GM13977 (cell line): ENCODE results near the gene CAMTA1.

Source experiments
- DNase-seq: peaks from one replicate; pipeline ENCODE4 v3.0.0; 2012; ENCODE audit warnings: low spot score
- in situ Hi-C: fragments of 300-500 bp; cut with MboI; formaldehyde crosslinking; loops from one replicate; pipeline ENCODE4 v1.12.0; 2022; ENCODE audit warnings: low sequenced_read_pairs, low pct_unique_long_range_greater_than_20kb, mixed read lengths, inconsistent platforms; ENCODE audit not compliant: unreplicated experiment
- TF ChIP-seq, protein P1 (sequence below): IDR thresholded peaks from 2 replicates; pipeline ENCODE4 v1.5.1; 2012; ENCODE audit warnings: mild to moderate bottlenecking, control low read depth; ENCODE audit not compliant: insufficient read depth; ENCODE audit errors: extremely low read depth, missing control alignments

Gene CAMTA1

DNA sequence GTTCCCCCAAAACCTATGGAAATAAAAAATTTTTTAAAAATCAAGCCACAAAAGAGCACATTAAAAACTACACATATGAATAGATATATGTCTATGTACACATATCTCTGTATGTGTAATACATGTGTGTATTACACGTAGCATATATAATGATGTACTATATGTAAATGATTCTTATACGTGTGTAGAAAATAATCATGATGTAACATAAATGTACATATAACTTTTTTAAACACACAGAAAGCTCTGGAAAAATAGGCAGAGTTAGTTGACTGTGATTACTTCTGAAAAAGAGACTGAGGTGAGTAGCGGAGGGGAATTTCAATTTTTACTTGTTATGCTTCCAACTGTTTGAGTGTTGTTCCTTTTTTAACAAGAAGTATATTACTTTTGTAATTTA lies 405.0 kb downstream of the CAMTA1 start:
- in situ Hi-C loops: no loop called here
- TF ChIP-seq, protein P1, sequence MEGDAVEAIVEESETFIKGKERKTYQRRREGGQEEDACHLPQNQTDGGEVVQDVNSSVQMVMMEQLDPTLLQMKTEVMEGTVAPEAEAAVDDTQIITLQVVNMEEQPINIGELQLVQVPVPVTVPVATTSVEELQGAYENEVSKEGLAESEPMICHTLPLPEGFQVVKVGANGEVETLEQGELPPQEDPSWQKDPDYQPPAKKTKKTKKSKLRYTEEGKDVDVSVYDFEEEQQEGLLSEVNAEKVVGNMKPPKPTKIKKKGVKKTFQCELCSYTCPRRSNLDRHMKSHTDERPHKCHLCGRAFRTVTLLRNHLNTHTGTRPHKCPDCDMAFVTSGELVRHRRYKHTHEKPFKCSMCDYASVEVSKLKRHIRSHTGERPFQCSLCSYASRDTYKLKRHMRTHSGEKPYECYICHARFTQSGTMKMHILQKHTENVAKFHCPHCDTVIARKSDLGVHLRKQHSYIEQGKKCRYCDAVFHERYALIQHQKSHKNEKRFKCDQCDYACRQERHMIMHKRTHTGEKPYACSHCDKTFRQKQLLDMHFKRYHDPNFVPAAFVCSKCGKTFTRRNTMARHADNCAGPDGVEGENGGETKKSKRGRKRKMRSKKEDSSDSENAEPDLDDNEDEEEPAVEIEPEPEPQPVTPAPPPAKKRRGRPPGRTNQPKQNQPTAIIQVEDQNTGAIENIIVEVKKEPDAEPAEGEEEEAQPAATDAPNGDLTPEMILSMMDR: no peak
- DNase-seq: no peak

DNA sequence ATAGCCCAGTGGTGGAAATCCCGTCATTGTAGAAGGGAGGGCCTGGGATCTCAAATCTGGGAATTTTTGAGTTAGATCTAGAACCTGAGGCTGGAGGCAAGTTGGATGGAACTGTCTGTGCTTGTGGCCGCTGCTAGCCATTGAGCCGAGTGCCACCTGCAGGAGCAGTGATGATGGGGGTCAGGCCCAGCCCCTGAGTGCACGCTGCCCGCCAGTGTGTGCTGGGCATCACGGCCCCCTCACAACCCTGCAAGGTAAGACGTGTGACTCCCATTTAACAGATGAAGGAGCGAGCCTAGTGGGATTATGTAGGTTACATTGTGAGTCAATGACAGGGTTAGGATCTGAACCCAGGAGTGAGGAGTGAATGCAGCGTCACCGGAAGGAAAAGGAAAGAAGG lies 407.2 kb downstream of the CAMTA1 start:
- in situ Hi-C loops: no loop called here
- TF ChIP-seq, protein P1: no peak
- no peak for DNase-seq

DNA sequence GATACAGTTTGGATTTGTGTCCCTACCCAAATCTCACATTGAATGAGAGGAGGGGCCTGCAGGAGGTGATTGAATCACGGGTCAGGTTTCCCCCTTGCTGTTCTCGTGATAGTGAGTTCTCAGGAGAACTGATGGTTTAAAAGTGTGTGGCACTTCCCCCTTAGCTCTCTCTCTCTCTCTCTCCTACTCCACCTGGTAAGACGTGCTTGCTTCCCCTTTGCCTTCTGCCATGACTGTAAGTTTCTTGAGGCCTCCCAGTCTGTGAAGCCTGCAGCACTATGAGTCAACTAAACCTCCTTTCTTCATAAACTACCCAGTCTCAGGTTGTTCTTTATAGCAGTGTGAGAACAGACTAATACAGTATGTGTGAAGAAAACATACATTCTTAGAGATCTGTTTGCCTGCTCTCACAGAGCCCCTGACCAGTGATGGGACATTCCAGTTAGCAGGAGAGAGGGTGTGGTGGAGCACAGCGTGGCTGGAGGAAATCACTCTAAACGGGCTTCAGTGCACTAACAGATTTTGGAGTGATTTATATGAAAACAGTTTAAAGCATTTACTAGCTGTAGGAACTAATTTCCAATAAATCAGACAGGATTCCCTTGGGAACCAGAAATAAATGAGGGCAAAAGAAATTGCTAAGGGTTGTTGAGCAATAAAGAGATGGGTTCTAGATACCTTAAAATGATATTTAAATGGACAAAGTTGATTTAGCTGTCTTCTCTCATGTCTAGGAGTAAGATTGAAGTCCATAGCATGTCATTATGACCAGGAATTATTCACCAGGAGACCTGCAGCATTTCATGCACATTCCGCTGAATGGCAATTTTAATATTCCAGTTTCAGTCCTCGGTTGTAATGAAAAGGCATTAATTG lies 411.0 kb downstream of the CAMTA1 start:
- TF ChIP-seq, protein P1: no peak
- DNase-seq: no peak
- in situ Hi-C loops: no loop called here

DNA sequence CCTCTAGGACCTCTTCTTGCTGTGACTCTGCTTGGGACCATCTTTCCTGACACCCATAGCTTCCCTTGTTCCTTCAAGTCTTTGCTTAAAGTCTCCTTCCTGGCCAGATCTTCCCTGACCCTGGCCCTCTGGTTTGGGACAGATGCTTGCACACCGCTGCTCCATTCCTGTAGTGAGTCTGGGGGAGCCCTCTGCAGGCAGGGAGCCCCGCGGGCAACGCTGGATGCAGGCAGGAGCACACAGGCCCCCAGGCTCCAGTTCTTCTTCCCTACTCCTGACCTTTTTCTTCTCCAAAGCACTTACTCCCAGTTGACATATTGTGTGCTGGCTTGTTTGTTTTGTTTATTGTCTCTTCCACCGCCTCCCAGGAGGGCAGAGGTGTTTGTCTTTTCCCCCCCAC lies 413.4 kb downstream of the CAMTA1 start:
- in situ Hi-C loops: no loop called here
- no peak for DNase-seq
- TF ChIP-seq, protein P1: no peak

DNA sequence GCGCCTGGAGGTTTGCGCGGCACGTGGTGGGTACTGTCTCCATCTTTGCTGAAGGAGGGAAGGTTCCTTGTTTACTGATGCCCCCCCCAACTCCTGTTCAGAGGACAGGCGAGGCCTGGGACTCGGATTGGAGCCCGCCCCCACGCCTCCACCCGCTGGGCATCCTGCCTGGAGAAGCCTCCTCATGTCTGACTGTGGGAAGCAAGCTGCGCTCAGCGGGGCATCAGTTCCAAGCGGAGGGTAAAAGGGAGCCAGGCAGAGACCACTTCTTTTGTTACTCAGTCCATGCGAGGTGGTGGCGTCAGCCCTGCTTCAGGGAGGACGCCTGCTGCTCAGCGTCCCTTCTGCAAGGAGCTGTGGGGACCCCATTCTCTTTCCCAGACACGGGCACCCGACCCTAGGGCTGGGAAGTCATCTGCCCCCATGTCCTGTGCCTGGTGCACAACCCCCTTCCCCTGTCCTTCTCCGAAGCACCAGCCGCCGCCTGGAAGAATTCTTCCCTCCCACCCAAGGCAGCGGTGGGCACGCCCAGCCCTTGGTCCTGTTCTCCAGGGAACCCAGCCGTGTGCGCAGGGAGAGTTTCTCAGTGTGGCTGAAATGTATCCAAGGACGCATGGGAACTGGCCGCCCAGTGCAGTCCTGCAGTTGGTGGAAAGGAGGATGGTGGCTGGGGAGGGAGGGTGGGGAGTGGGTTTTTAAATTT lies 414.0 kb downstream of the CAMTA1 start:
- TF ChIP-seq, protein P1: no peak
- DNase-seq: no peak
- in situ Hi-C loops: no loop called here

DNA sequence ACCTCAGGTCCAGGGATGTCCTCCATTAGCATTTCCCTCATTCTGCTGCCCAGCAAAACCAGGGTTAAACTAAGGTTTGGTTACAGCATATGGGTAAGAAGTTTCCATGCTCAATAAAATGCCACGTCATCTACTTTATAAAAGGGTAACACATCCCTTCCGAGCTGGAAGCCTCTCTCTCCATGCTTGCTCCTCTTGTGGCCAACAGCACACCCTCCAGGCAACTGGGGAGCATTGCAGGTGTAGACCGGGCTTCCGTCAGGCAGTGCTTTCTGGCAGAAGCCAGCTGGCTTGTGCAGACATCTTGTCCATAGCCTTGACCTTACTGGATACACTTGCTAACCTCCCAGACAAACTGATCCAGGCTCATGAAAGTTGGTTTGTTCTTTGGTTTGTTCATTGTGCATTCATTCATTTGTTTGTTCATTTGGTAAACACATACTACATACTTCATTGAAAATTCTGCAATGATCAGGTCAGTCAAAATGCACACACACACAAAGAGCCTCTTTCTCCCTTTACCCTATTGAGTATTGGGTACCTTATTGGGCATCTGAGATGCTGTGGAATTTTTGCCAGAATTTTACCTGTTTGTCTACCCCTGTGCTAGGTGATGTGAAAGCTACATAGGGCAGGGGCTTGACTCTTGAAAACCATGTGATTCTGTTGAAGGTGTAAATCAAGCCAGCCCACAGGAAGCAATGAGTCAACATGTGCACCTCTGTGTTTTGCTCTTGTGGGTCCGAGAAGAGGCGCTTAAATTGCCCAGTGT lies 422.8 kb downstream of the CAMTA1 start:
- in situ Hi-C loops: loop anchor here (25.0 kb wide), 2 partner anchors 496 to 721 kb away; partner anchors contain the start of genes DNAJC11 and PLEKHG5
- TF ChIP-seq, protein P1: peak; percentile 67
- DNase-seq: peak; percentile 52
